Activated CD8-positive, alpha-beta memory T cell treated with anti-CD3 and anti-CD28 coated beads, Interleukin-2, amount 50 U/mL, for 1 hour (primary cell): ENCODE measurements around the gene PARN.
"Not testable (repeated sequence)": the region's sequence is repeated elsewhere in the genome, so short reads cannot be mapped to it uniquely, and the experiment has no call there.

Experiments used
- DNase-seq: peaks from one replicate; pipeline ENCODE4 v3.0.0-alpha.2; 2020; ENCODE audit errors: extremely low read depth

Gene PARN

DNA sequence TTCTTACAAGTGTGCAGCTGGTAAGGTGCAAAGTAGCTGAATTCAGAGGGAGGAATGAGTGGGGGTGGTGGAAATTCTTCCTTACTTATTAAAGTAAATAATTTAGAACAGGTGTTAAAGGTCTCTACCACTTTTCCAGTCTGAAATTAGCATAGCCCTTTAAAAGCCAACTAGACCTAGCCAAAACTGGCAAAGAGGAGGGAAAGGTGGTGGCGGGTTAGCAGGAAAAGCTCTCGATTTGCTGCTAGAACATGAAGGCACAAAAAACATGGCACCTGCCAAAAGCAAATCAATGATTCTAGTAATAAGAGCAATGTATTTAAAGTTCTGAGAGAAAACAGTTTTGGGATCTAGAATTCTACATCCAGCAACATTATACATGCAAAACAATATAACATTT lies 157.7 kb downstream of the PARN start:
- DNase-seq = no peak

DNA sequence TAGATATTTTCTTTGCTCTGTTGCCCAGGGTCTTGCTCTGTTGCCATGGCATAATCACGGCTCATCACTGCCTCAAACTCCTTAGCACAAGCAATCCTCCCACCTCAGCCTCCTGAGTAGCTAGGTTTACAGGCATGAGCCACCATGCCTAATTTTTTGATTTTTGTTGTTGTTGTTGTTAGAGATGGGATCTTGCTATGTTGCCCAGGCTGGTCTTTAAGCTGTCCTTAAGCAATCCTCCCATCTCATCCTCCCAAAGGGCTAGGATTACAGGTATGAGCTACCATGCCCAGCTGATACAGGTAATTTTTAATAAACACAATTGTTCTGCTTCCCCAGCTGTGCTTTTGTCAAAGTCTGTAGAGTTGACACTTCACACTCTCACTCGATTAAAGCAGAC lies 159.3 kb downstream of the PARN start:
- no peak for DNase-seq

DNA sequence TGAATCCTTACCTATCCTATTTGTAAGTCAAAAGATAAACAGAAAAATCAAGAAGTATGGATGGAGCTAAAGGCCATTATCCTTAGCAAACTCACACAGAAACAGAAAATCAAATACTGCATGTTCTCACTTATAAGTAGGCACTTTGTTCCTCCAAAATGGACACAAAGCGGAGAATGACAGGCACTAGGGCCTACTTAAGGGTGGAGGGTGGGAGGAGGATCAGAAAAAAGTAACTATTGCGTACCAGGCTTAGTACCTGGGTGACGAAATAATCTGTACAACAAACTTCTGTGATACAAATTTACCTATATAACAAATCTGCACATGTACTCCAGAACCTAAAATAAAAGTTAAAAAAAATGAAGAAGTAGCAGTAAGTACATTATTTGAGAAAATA lies 164.3 kb downstream of the PARN start:
- no peak for DNase-seq

- DNase-seq = no peak
Observed at GRCh38 chr16:14464796-14465195, 165.3 kb downstream of the PARN start.

DNA sequence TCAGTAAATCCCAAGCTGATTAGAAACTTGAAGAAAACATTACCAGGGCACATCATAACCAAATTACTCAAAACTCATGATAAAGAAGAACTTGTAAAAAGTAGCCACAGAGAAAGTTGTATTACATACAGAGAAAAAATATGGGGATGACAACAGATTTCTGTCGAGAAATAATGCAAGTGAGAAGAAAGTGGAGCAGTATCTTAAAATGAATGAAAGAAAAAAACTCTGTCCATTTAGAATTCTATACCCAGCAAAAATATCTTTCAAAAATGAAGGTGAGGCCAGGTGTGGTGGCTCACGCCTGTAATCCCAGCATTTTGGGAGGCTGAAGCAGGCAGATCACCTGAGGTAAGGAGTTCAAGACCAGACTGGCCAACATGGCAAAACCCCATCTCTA lies 165.9 kb downstream of the PARN start:
- no peak for DNase-seq

- DNase-seq = no peak
Observed at GRCh38 chr16:14462811-14463210, 167.2 kb downstream of the PARN start.

GRCh38 chr16:14460726-14461125 lies 169.3 kb downstream of the PARN start:
- no peak for DNase-seq

DNA sequence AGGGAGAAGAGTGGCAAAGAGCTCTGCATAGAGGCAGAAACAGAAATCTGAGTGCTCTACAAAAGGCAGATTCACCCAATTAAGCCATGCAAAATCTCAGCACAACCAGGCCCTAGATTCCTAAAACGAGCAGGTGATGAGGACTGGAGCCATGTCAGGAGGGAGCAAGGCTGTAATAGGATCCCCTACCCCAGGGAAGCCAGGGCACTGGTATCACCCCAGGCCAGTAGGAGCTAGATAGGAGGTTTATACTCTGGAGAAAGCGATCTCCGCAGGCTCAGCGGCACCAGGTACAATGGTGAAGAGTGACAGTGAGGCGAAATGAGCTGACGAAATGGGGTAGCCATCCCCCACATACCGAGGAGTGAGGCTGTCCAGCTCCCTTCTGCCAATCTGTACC lies 171.5 kb downstream of the PARN start:
- DNase-seq = no peak

GRCh38 chr16:14456793-14457481 lies 173.1 kb downstream of the PARN start:
- DNase-seq = no peak

- DNase-seq = no peak
Observed at GRCh38 chr16:14455573-14455972, 174.5 kb downstream of the PARN start.

GRCh38 chr16:14454391-14454790 lies 175.7 kb downstream of the PARN start:
- DNase-seq = no peak

- no peak for DNase-seq
Observed at GRCh38 chr16:14452066-14452465, 178.0 kb downstream of the PARN start.

DNA sequence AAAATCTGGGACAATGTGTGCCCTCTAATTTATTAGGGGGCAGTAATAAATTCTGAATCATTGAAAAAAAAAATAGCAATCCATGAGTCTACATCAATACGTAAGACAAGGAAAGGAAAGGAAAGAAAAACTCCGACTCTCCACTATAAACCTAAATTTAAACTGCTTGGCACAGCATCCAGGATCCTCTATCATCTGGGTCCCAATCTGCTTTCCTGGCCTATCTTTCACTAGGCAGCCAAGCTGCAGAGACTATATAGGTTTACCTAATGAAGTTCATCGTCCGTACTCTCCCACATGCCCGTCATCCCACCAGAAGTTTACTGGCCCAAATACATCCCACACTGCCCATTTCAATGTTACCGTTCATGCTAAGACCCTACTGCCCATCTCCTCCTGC lies 179.2 kb downstream of the PARN start:
- no peak for DNase-seq

- no peak for DNase-seq
Observed at GRCh38 chr16:14449790-14450480, 180.1 kb downstream of the PARN start.

DNA sequence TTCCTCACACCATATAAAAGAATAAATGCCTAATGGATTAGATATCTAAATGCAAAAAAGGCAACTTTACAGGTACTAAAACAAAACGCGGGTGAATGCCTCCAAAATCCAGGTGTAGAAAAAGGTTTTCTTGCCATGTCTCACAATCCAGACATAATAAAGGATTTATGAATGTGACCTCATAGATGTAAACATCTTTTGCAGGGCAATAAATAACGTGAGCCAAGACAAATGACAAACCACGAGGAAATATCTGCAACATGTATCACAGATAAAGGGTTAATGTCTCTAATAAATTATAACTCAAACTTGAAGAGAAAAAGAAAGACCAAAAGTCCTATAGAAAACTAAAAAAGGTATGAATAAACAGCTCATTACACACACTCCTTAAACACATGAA lies 180.7 kb downstream of the PARN start:
- DNase-seq = no peak

- no peak for DNase-seq
Observed at GRCh38 chr16:14448879-14449278, 181.2 kb downstream of the PARN start.

- no peak for DNase-seq
Observed at GRCh38 chr16:14447783-14448182, 182.3 kb downstream of the PARN start.

- no peak for DNase-seq
Observed at GRCh38 chr16:14446796-14447195, 183.3 kb downstream of the PARN start.

- DNase-seq = no peak
Observed at GRCh38 chr16:14445937-14446715, 183.9 kb downstream of the PARN start.

DNA sequence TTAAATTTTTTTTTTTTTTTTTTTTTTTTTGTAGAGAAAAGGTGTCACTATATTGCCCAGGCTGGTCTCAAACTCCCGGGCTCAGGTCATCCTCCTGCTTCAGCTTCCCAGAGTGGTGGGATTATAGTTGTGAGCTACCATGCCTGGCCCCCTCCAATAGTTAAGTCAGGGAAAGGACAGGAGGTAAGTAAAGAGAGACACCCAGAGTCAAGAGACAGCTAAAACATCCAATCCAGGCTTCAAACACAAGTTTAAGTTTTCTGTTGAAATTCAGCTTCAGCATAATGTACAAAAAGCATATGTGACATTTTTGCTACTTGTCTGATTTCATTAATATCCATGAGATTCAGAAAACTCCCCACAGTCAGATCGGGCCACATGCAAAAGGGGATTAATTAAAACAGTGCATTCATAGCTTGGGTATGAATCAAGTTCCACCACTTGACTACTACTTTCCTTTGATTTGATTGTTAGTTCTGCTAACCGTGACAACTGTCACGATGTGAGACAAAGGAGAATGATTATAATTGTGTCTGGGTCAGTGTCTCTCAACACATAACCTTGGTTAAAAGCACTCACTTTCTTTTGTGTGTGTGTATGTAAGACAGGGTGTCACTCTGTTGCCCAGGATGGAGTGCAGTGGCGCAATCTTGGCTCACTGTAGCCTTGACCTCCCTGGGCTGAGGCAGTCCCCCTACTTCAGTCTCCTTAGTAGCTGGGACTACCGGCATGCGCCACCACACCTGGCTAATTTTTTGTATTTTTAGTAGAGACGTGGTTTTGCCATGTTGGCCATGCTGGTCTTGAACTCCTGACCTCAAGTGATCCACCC lies 184.9 kb downstream of the PARN start:
- DNase-seq = no peak

DNA sequence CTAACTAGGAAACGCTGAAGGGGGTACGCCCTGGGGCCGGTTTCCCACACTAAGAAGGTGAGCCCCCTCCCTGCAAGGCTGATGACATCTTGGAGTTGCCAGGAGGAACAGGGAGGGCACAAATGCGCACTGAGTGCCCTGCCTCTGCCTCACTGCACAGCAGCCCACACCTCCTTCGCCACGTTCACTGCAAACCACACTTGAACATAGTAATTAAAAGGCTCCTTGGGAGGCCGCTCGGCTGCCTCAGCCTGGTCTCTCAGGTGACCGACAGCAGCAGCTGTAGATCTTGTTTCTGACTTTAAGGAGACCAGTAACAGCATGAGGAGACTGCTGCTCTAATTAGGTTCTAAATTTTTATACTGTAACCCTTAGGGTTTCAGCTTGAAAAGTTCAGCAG lies 188.5 kb downstream of the PARN start:
- not testable (repeated sequence) for DNase-seq

- DNase-seq = no peak
Observed at GRCh38 chr16:14438256-14438655, 191.8 kb downstream of the PARN start.
